Stimulated activated naive CD4-positive, alpha-beta T cell (primary cell): Measurements from ENCODE around the gene RIN1.
"Not testable (repeated sequence)": the region's sequence is repeated elsewhere in the genome, so short reads cannot be mapped to it uniquely, and the experiment has no call there.

ENCODE experiments used
- DNase-seq, 6 experiments: peaks; one replicate each; lab custom pipeline; 2025; lab: John Stamatoyannopoulos, UW

The RIN1 gene

GRCh38 chr11:66334605-66335442 lies 1.4 kb downstream of the RIN1 start:
- no peak for DNase-seq

GRCh38 chr11:66333896-66334604 lies 2.2 kb downstream of the RIN1 start:
- DNase-seq = no peak

- DNase-seq = no peak
Observed at GRCh38 chr11:66333220-66333877, 2.9 kb downstream of the RIN1 start.

- no peak for DNase-seq
Observed at GRCh38 chr11:66332371-66333219, 3.6 kb downstream of the RIN1 start.

GRCh38 chr11:66331542-66332370 lies 4.5 kb downstream of the RIN1 start:
- DNase-seq = no peak

GRCh38 chr11:66330931-66331330 lies 5.3 kb downstream of the RIN1 start:
- DNase-seq = no peak

- DNase-seq = no peak
Observed at GRCh38 chr11:66329165-66329673, 7.0 kb downstream of the RIN1 start.

- peak; percentile 63 to 87 (median 77) for DNase-seq
Observed at GRCh38 chr11:66328302-66329144, 7.7 kb downstream of the RIN1 start.

- no peak for DNase-seq
Observed at GRCh38 chr11:66328031-66328301, 8.3 kb downstream of the RIN1 start.

- no peak for DNase-seq
Observed at GRCh38 chr11:66327171-66328030, 8.8 kb downstream of the RIN1 start.

GRCh38 chr11:66326261-66327111 lies 9.7 kb downstream of the RIN1 start:
- DNase-seq = peak; percentile 15 to 49 (median 34)

- no peak for DNase-seq
Observed at GRCh38 chr11:66325263-66325671, 11.0 kb downstream of the RIN1 start.

- no peak for DNase-seq
Observed at GRCh38 chr11:66324664-66325063, 11.6 kb downstream of the RIN1 start.

- DNase-seq = no peak
Observed at GRCh38 chr11:66323684-66324083, 12.6 kb downstream of the RIN1 start.

- no peak for DNase-seq
Observed at GRCh38 chr11:66322732-66323427, 13.4 kb downstream of the RIN1 start.

- no peak for DNase-seq
Observed at GRCh38 chr11:66321606-66322005, 14.6 kb downstream of the RIN1 start.

GRCh38 chr11:66320748-66321147 lies 15.5 kb downstream of the RIN1 start:
- DNase-seq = not testable (repeated sequence)
